ENCODE results near the gene GPATCH2.

- no peak for TF ChIP-seq CTCF (IDR thresholded peaks at IDR 0.05; ENCODE audit: poor library complexity, severe bottlenecking)
- TF ChIP-seq EZH2 (IDR thresholded peaks at IDR 0.05; ENCODE audit: borderline replicate concordance, insufficient read depth, low read length, poor library complexity, severe bottlenecking) = no peak
- no peak for TF ChIP-seq EP300 (conservative IDR thresholded peaks at IDR 0.05; ENCODE audit: poor library complexity, severe bottlenecking)
- no peak for TF ChIP-seq SMC3 (conservative IDR thresholded peaks at IDR 0.05; ENCODE audit: poor library complexity)
- no peak for TF ChIP-seq POLR2AphosphoS5 (IDR thresholded peaks at IDR 0.05)
- TF ChIP-seq TAF1 (IDR thresholded peaks at IDR 0.05; ENCODE audit: low read depth) = no peak
- no peak for TF ChIP-seq RAD21 (conservative IDR thresholded peaks at IDR 0.05)
Measured at GRCh38 chr1:217389895-217390294, 241.0 kb downstream of the GPATCH2 start.
